Peyer's patch (tissue), 4 donors: ENCODE measurements around the gene ARAP3.

Experiments used
- CTCF ChIP-seq, 6 experiments: fragments of 450-650 bp in 4 of 6; fragments of 200-600 bp in 2 of 6; sonication (generic) in 1 of 6; IDR thresholded peaks; one replicate each; pipeline ENCODE4 v1.5.1; 2017 to 2019; ENCODE audit warnings: antibody characterized with exemption in 6 of 6, mild to moderate bottlenecking in 3 of 6, moderate library complexity in 1 of 6
- POLR2A ChIP-seq, 2 donors: fragments of 450-650 bp; IDR thresholded peaks; one replicate each; pipeline ENCODE4 v1.5.1; 2017; ENCODE audit warnings: antibody characterized with exemption in 2 of 2, mild to moderate bottlenecking in 2 of 2, moderate library complexity in 2 of 2

DNA sequence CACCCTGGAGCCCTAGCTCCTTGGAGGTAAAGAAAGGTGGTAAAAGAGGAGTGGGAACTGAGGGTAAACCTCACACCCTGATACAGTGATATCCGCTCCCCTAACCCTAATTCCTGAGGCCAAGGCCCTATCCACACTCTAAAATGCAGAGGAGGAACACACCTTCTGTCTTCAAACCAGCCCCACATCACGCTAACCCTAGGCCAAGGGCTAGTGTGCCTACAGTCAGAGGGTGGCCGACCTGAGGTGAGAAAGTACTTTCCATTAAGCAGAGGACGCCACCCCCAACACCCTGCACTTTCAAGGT, 46.0 kb downstream of the ARAP3 start:
- TF ChIP-seq CTCF (IDR thresholded peaks at IDR 0.05) (no peak), POLR2A (IDR thresholded peaks at IDR 0.05) (no peak)
